ENCODE results near the gene IGFN1. TPM values are rescaled to one million over a fixed set of nuclear protein-coding genes. Genes with fewer than 3 reads are reported as not detected.
"Not testable (repeated sequence)": the region's sequence is repeated elsewhere in the genome, so short reads cannot be mapped to it uniquely, and the experiment has no call there.

The IGFN1 gene
- total RNA-seq, 2 donors from 2014 or later: 0.05 TPM; not detected in 1

DNA sequence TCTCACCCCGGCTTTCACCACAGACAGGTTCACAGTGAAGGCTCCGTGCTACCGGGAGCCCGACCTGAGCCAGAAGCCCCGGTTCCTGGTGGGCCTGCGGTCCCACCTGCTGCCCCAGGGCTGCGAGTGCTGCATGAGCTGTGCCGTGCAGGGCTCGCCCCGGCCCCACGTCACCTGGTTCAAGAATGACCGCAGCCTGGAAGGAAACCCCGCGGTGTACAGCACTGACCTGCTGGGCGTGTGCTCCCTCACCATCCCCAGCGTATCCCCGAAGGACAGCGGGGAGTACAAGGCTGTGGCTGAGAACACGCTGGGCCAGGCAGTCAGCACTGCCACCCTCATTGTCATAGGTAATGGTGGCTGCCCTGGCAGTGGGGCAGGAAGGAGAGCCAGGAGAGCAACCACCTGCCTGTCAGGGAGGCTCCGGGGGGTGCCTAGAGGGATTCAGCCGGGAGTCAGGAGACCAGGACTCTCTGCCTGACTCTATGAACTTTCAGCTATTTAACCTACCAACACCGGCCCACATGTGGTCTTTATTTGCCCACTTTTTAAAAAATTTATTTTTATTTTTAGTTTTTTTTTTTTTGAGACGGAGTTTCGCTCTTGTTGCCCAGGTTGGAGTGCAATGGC lies 36.4 kb downstream of the IGFN1 start:
- intact Hi-C loops (cut with DNase I): loop anchor here in 1 of 2 donors (10.0 kb wide), 1 partner anchor 252 kb away; no protein-coding TSS in a partner anchor
- DNase-seq (no peak), ATAC-seq (no peak)

DNA sequence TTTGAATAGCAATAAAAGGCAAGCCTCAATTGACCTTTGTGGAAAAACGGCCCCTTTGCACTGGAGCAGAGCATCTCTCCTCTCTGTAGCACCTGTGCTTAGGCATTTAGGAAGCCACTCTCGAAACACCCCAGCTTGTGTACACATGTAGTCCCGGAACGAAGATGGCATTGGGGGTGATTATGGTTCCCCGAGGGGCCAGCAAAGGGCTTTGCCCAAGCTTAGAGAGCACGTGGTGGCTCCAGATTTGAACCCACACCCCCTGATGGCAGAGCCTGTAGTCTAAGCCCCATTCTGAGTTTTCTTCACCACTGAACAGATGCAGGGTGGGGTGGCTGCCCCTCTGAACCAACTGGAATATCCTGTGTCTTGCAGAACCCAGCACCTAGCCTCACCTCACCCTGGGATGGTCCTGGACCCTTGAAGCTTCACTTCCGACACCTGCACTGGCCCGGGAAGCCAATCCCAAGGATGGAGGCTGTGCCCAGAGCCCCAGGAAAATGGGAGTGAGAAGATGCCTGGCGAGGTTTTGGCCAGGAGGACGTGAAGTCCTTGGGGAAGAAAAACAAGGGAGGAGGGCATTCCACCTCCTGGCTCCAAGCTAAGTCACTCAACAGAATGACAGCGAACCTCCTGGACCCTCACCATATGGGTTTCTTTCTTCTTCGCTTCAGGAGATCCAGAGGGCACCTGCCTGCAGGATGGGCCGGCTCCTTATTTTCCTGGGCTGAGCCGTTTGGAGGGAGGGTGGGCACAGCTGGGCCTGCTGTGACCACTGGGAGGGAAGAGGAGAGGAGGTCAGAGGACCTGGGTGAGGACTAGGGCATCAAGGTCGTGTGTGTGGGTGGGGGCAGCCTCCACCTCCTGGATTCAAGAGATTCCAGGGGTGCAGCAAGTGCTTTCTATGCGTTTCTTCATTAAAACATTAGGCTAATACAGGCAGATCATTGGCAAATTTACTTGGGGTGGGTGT lies 37.7 kb downstream of the IGFN1 start:
- DNase-seq: no peak
- intact Hi-C loops (cut with DNase I): loop anchor here in 1 of 2 donors (10.0 kb wide), 1 partner anchor 253 kb away; no protein-coding TSS in a partner anchor
- no peak for ATAC-seq

DNA sequence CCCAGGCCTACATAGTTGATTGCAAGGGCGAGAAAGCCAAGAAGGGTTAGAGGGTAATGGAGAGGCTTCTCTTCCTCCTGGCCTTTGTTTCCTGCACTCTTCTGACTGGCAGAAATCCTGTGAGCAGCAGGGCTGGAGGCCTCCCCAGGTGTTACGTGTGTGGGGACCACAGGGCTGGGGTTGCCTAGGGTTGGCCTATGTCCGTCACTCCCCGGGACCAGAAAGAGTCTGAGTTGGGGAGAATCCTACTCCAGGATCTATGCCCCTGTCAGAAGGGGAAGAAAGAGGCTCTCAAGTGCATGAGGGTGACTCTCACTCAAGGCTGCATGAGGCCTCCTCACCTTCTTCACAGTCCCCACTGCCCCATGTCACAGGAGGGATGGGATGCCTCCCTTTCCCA lies 38.5 kb downstream of the IGFN1 start:
- ATAC-seq: no peak
- no peak for DNase-seq
- intact Hi-C loops (cut with DNase I): loop anchor here in 1 of 2 donors (10.0 kb wide), 1 partner anchor 254 kb away; no protein-coding TSS in a partner anchor

DNA sequence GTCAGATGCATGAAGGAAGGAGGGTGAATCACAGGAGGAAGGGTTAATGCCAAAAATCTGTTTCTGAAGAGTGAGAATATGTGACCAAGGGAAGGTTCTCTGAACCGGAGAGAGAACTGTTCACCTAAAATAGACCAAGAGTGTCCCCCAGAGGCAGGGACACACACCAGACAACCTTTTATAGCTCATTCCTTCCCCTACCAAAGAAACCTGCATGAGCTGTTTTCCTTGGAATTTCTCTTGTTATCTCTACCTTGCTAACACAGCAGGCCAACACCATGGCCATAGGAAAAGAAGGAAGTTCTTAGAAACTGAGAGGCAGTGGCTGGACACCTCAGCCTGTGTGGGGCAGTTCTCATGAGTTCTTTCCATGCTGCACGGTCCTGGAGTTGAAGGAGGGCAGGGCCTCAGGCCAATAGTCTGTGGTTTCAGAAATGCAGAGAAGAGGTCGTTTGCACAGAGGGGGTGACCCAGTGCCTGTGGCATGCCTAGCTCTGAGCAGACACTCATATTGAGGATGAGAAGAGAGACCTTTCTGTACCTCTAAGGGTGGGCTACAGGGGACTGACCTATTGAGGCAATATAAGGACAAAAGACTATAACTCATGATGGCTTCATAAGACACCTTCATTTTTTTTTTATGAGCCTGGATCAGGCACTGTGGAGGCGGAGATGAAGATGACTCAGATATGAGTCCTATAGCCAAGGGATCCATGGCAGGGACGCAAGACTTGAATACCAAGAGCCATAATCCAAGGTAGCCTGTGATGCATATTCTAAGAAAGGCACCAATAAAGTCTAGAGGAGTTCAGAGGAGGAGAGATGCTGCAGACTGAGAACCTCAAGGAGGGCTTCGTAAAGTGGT lies 39.4 kb downstream of the IGFN1 start:
- no peak for DNase-seq
- intact Hi-C loops (cut with DNase I): loop anchor here in 1 of 2 donors (10.0 kb wide), 1 partner anchor 255 kb away; no protein-coding TSS in a partner anchor

DNA sequence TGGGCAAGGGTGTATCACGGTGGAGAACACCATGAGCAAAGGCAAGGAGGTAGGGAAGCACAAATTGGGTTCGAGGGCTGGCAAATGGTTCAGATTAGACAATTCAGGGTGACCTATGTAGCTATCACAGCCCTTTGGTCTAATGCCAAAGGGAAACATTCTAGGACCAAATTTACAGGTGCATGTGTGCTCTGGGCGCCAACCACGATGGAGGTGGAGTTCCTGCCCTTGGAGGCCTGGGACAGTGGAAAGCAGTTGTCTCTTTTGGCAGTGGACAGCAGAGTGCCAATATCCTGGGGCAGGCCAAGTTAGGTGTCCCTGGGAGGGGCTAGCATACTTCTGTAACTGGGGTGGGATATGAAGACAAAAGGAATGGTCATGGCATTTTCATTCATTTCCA lies 40.1 kb downstream of the IGFN1 start:
- intact Hi-C loops (cut with DNase I): no loop called here
- ATAC-seq (no peak), DNase-seq (no peak)

More for the DNA sequence above, 39.4 kb downstream of the IGFN1 start:
- no peak for ATAC-seq

GRCh38 chr1:201239646-201240045 lies 49.0 kb downstream of the IGFN1 start:
- intact Hi-C loops (cut with DNase I); ATAC-seq; DNase-seq: not testable (repeated sequence)

DNA sequence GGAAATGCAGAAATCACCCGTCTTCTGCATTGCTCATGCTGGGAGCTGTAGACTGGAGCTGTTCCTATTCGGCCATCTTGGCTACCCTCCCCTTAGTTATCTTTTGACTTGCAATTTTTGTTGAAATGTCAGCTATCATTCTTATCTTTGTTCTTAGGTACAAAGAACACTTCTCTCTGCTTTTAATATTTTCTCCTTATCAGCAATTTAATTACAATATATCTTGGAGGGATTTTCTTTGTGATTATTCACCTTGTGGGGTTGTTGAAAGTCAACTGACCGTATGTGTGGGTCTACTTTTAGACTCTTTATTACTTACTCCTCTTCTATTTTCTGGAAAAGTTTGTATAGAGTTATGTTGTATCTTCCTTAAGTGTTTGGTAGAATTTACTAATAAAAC lies 49.5 kb downstream of the IGFN1 start:
- intact Hi-C loops (cut with DNase I): no loop called here
- DNase-seq (no peak), ATAC-seq (no peak)

GRCh38 chr1:201241736-201242135 lies 51.1 kb downstream of the IGFN1 start:
- no peak for ATAC-seq
- DNase-seq: no peak
- intact Hi-C loops (cut with DNase I): no loop called here

- no peak for ATAC-seq
- intact Hi-C loops (cut with DNase I): no loop called here
Measured at GRCh38 chr1:201245082-201245481, 54.5 kb downstream of the IGFN1 start.

DNA sequence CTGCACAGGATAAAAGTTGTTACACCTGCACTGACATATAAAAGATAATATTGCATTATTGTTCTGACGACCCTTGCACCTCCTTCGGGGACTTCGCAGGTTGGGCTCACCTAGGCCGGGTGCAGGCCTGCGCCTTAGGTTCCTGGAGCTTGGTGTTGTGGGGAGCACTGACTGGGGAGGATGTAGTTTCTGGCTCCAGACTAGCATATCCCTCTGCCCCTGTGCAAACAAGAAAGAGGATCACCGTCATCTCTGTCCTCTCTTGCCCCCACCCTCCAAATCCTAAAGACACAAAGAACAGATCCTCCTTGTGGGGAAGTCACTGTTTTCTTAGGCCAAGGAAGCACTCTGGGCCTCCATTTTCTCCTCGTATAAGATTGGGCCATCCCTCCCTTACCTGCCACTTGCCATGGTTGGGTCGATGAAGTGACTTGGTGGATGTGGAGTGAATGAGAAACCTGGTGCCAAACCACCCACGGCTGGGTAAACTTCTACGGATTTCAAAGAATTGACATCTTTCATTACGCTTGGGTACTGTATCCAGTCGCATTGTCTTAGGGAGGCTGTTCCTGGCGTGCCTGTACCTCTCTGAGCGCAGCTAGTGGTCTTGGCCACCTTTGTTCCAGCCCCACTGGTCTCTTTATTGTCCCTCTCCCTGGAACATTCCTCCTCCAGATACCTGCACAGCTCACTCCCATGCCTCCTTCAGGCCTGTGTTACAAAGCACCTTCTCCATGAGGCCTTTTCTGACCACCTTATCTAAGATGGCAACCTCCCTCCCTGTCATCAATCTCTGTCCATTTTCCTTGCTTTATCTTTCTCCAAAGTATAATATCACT lies 58.3 kb downstream of the IGFN1 start:
- no peak for ATAC-seq
- no peak for DNase-seq
- intact Hi-C loops (cut with DNase I): no loop called here

More at GRCh38 chr1:201245082-201245481, 54.5 kb downstream of the IGFN1 start:
- DNase-seq: no peak

DNA sequence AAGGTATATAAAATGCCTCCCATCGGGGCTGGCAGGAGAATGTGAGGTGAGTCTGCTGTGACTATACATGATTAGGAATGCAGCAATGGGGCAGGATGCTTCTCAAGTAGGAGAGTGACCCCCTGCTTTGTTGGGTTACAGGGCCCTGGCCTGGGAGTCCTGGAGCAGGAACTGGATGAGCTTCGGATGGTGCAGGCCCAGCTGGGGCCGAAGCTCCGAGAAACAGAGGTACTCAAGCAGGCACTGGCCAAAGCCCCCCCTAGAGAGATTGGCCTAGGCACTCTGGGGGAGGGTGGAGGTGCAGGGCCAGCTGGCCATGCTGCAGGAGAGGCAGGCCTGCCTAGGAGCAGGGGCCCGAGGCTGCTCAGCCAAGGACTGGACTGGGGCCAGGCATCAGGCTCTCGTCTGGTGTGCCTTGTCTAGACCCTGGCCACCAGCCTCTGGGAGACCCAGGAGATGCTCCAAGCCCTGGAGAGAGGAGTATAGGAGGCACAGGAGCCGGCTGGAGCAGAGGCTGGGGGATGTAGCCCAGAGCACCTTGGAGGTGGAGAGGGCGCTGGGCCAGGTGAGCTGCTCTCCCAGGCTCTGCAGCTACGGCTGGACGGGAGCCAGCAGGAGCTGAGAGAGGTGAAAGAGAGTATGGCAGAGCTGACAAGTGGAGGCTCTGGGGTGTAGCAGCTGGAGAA lies 59.8 kb downstream of the IGFN1 start:
- no peak for DNase-seq
- intact Hi-C loops (cut with DNase I): loop anchor here (5.0 kb wide), 2 partner anchors 97 to 157 kb away; no protein-coding TSS in a partner anchor
- no peak for ATAC-seq

DNA sequence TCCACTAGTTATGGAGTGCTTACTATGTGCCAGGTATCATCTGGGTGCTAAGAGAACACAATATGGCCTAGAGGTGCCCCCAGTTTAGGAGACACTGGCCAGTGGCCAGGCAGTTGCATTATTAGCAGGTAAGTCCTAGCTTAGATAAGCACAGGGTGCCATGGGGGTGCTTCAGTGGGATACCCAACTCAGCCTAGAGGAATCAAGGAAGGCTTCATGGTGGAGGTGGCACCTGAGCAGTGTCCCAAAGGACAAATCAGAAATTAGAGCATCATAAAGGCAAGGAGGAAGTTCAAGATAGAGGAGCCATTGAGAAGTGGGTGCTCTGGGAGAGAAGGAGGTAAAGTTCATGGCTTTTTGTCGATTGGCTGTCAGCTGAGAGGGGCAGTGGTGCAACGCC lies 60.8 kb downstream of the IGFN1 start:
- DNase-seq (no peak), ATAC-seq (no peak)
- intact Hi-C loops (cut with DNase I): loop anchor here (5.0 kb wide), 2 partner anchors 96 to 156 kb away; no protein-coding TSS in a partner anchor

- ATAC-seq (no peak), DNase-seq (no peak)
- intact Hi-C loops (cut with DNase I): loop anchor here (5.0 kb wide), 2 partner anchors 95 to 155 kb away; no protein-coding TSS in a partner anchor
Measured at GRCh38 chr1:201251851-201252430, 61.3 kb downstream of the IGFN1 start.

DNA sequence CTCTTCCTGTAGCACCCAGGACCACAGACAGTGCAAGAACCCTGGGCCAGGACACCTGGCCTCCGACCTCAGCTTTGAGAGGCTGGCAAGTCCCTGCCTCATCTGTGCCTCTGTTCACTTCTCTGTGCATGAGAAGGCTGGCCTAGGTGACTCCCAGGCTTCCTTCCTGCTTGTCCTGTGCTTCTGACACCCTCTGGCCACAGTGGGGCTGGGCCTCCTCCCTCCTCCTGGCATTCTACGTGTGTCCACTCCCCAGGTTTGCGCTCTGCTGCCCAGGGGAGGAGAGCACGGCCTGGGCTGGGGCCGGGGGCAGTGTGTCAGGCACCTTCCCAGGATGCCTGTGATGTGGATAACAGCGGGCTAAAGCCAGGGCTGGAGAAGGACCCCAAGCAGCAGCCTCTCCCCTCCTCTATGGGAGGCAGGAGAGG lies 62.3 kb downstream of the IGFN1 start:
- DNase-seq (no peak), ATAC-seq (no peak)
- intact Hi-C loops (cut with DNase I): loop anchor here (5.0 kb wide), 2 partner anchors 94 to 154 kb away; no protein-coding TSS in a partner anchor

GRCh38 chr1:201253411-201253810 lies 62.8 kb downstream of the IGFN1 start:
- ATAC-seq (peak in 1 of 2 donors; percentile 3), DNase-seq (no peak)
- intact Hi-C loops (cut with DNase I): loop anchor here (5.0 kb wide), 2 partner anchors 94 to 154 kb away; no protein-coding TSS in a partner anchor

DNA sequence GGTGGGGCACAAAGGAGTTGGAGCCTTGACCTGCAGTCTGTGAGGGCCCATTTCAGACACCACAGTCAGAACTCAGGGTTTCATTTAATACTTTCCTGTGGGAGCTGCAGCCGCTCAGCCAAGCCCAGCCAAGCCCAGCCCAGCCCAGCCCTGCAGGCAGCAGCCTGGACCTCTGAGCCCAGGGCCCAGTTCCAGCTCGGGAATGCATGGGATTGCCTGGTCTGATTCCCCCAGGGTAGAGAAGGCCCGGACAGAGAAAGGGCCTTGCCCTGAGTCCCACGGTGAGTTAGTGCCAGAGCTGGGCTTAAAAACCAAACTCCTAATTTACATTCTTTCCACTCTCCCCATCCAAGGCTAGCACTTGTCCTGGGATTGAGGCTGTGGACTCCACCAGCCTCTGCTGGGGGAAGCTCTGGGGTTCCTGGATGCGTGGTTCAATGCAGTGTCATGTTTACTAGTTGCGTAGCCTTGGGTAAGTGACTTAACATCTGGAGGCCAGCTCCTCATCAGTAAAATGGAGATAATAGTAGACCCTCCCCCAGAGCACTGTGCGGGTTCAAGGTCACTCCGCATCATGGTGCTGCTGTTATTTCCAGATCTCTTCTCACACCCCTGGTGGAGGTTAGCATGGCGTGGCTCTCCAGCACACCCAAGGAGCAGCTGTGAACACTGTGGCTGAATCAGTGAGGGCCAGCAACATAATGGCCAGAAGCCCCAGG lies 63.4 kb downstream of the IGFN1 start:
- intact Hi-C loops (cut with DNase I): loop anchor here (2.0 to 5.0 kb wide), 3 partner anchors 93 to 153 kb away; no protein-coding TSS in a partner anchor
- DNase-seq: no peak
- ATAC-seq: peak; percentile 9 to 51

Measured in left cardiac atrium (tissue), 4 donors.